ENCODE measurements around the gene LYRM4.

The LYRM4 gene

GRCh38 chr6:5260661-5261544, at the start of gene LYRM4, which contains the start of gene FARS2:
TSS of gene LYRM4 (minus strand) at chr6:5260950. CDS start at chr6:5260733, 217 bp downstream.
TSS of gene FARS2 (plus strand) at chr6:5261513.
- DNase-seq (ENCODE audit: low read depth in 2 of 2) = peak; percentile 80 to 90

- no peak for DNase-seq (ENCODE audit: low read depth in 2 of 2)
These were observed 47.3 kb upstream of the LYRM4 start for GRCh38 chr6:5308066-5308465.

- DNase-seq (ENCODE audit: low read depth in 2 of 2) = no peak
These were observed 46.3 kb upstream of the LYRM4 start for GRCh38 chr6:5307058-5307457.

GRCh38 chr6:5305968-5306626, 45.3 kb upstream of the LYRM4 start:
- no peak for DNase-seq (ENCODE audit: low read depth in 2 of 2)

GRCh38 chr6:5303682-5304081, 42.9 kb upstream of the LYRM4 start:
- no peak for DNase-seq (ENCODE audit: low read depth in 2 of 2)

- peak; percentile 27 to 31 for DNase-seq (ENCODE audit: low read depth in 2 of 2)
These were observed 42.4 kb upstream of the LYRM4 start for GRCh38 chr6:5302995-5303622.

GRCh38 chr6:5302220-5302946, 41.6 kb upstream of the LYRM4 start:
- no peak for DNase-seq (ENCODE audit: low read depth in 2 of 2)

GRCh38 chr6:5300206-5300764, 39.5 kb upstream of the LYRM4 start:
- no peak for DNase-seq (ENCODE audit: low read depth in 2 of 2)

- DNase-seq (ENCODE audit: low read depth in 2 of 2) = no peak
These were observed 34.9 kb upstream of the LYRM4 start for GRCh38 chr6:5295623-5296022.

- no peak for DNase-seq (ENCODE audit: low read depth in 2 of 2)
These were observed 33.9 kb upstream of the LYRM4 start for GRCh38 chr6:5294392-5295211.

GRCh38 chr6:5293692-5294091, 32.9 kb upstream of the LYRM4 start:
- no peak for DNase-seq (ENCODE audit: low read depth in 2 of 2)

GRCh38 chr6:5292154-5292553, 31.4 kb upstream of the LYRM4 start:
- no peak for DNase-seq (ENCODE audit: low read depth in 2 of 2)

GRCh38 chr6:5290500-5290899, 29.8 kb upstream of the LYRM4 start:
- DNase-seq (ENCODE audit: low read depth in 2 of 2) = no peak

- DNase-seq (ENCODE audit: low read depth in 2 of 2) = no peak
These were observed 29.3 kb upstream of the LYRM4 start for GRCh38 chr6:5290097-5290496.

- no peak for DNase-seq (ENCODE audit: low read depth in 2 of 2)
These were observed 27.2 kb upstream of the LYRM4 start for GRCh38 chr6:5287966-5288297.

- no peak for DNase-seq (ENCODE audit: low read depth in 2 of 2)
These were observed 26.6 kb upstream of the LYRM4 start for GRCh38 chr6:5287205-5287965.

- no peak for DNase-seq (ENCODE audit: low read depth in 2 of 2)
These were observed 26.0 kb upstream of the LYRM4 start for GRCh38 chr6:5286780-5287179.

GRCh38 chr6:5285526-5285925, 24.8 kb upstream of the LYRM4 start:
- DNase-seq (ENCODE audit: low read depth in 2 of 2) = no peak

GRCh38 chr6:5285081-5285480, 24.3 kb upstream of the LYRM4 start:
- DNase-seq (ENCODE audit: low read depth in 2 of 2) = no peak

GRCh38 chr6:5282191-5282623, 21.5 kb upstream of the LYRM4 start:
- no peak for DNase-seq (ENCODE audit: low read depth in 2 of 2)

All from stimulated activated CD8-positive, alpha-beta memory T cell treated with anti-CD3 and anti-CD28 coated beads, Interleukin-7, amount 100 ng/mL, for 4 hours (primary cell).